GM23338 (cell line): ENCODE results near the gene ACSM2B. TPM values are rescaled to one million over a fixed set of nuclear protein-coding genes. Genes with fewer than 3 reads are reported as not detected.
"Not testable (repeated sequence)": the region's sequence is repeated elsewhere in the genome, so short reads cannot be mapped to it uniquely, and the experiment has no call there.

ENCODE experiments used
- ATAC-seq: fragments of 200-7000 bp; cut with Tn5 transposase; 3 replicates; pipeline ENCODE4 v1.9.1; 2020
- DNase-seq: peaks from one replicate; pipeline ENCODE4 v3.0.0-alpha.2; 2015; ENCODE audit warnings: low spot score
- H2AFZ ChIP-seq: fragments of 200-600 bp; sonication (generic); 2 replicates; pipeline ENCODE4 v1.8.0; 2016; ENCODE audit warnings: antibody characterized with exemption, mild to moderate bottlenecking, moderate library complexity
- H3F3A ChIP-seq: fragments of 200-600 bp; sonication (generic); replicated peaks from 2 replicates; pipeline ENCODE4 v1.8.0; 2017; ENCODE audit warnings: antibody characterized with exemption, mixed run types, low read depth
- H3K27ac ChIP-seq: fragments of 200-600 bp; sonication (generic); 2 replicates; pipeline ENCODE4 v1.6.1; 2016; ENCODE audit warnings: low read depth
- H3K27me3 ChIP-seq: fragments of 200-600 bp; sonication (generic); 2 replicates; pipeline ENCODE4 v1.8.0; 2016; ENCODE audit warnings: mild to moderate bottlenecking, mixed run types, moderate library complexity; ENCODE audit not compliant: insufficient read depth
- H3K36me3 ChIP-seq: fragments of 200-600 bp; sonication (generic); 2 replicates; pipeline ENCODE4 v1.8.0; 2016; ENCODE audit warnings: mild to moderate bottlenecking; ENCODE audit not compliant: insufficient read depth
- H3K4me1 ChIP-seq: fragments of 200-600 bp; sonication (generic); 2 replicates; pipeline ENCODE4 v1.8.0; 2016; ENCODE audit warnings: mild to moderate bottlenecking, moderate library complexity; ENCODE audit not compliant: insufficient read depth
- H3K4me2 ChIP-seq: fragments of 200-600 bp; sonication (generic); 2 replicates; pipeline ENCODE4 v1.7.1; 2017; ENCODE audit warnings: mixed run types
- H3K4me3 ChIP-seq: fragments of 200-600 bp; sonication (generic); 2 replicates; pipeline ENCODE4 v1.6.1; 2016; ENCODE audit warnings: mixed run types
- H3K79me2 ChIP-seq: fragments of 200-600 bp; sonication (generic); replicated peaks from 2 replicates; pipeline ENCODE4 v1.8.0; 2017; ENCODE audit warnings: mild to moderate bottlenecking; ENCODE audit not compliant: insufficient read depth
- H3K9me2 ChIP-seq: fragments of 200-600 bp; sonication (generic); 2 replicates; pipeline ENCODE4 v1.8.0; 2017; ENCODE audit not compliant: insufficient read depth
- H4K20me1 ChIP-seq: fragments of 200-600 bp; sonication (generic); replicated peaks from 2 replicates; pipeline ENCODE4 v1.8.0; 2017; ENCODE audit warnings: mild to moderate bottlenecking; ENCODE audit not compliant: insufficient read depth
- H3K27ac Mint-ChIP-seq: 2 replicates; pipeline ENCODE4 v1.8.0; 2020; ENCODE audit warnings: inconsistent platforms, mild to moderate bottlenecking, moderate library complexity, mixed read lengths
- H3K27me3 Mint-ChIP-seq: 3 replicates; pipeline ENCODE4 v1.8.0; 2022; ENCODE audit warnings: low read depth, mild to moderate bottlenecking, moderate library complexity, mixed read lengths, inconsistent platforms; ENCODE audit not compliant: insufficient read depth, poor library complexity
- H3K36me3 Mint-ChIP-seq: 3 replicates; pipeline ENCODE4 v1.8.0; 2021; ENCODE audit warnings: low read depth, mild to moderate bottlenecking, inconsistent platforms, moderate library complexity, mixed read lengths
- H3K4me1 Mint-ChIP-seq: 3 replicates; pipeline ENCODE4 v1.8.0; 2020; ENCODE audit warnings: mild to moderate bottlenecking, inconsistent platforms, mixed read lengths
- H3K4me3 Mint-ChIP-seq: 3 replicates; pipeline ENCODE4 v1.8.0; 2021; ENCODE audit warnings: moderate library complexity, mild to moderate bottlenecking, inconsistent platforms, mixed read lengths
- H3K9me3 Mint-ChIP-seq: 3 replicates; pipeline ENCODE4 v1.8.0; 2020; ENCODE audit warnings: moderate library complexity, mild to moderate bottlenecking, inconsistent platforms, mixed read lengths
- CREB1 ChIP-seq: fragments of 250-450 bp; sonication (Bioruptor Pico); IDR thresholded peaks from 2 replicates; pipeline ENCODE4 v1.5.0; 2020; ENCODE audit warnings: low read depth, mild to moderate bottlenecking, moderate library complexity
- EZH2phosphoT487 ChIP-seq: fragments of 200-600 bp; sonication (generic); IDR thresholded peaks from one replicate; pipeline ENCODE4 v1.8.1; 2018; ENCODE audit warnings: antibody characterized with exemption; ENCODE audit not compliant: unreplicated experiment
- JUNB ChIP-seq: IDR thresholded peaks from one replicate; pipeline ENCODE4 v1.6.1; 2016; ENCODE audit warnings: antibody characterized with exemption; ENCODE audit not compliant: unreplicated experiment
- POLR2AphosphoS5 ChIP-seq: IDR thresholded peaks from 2 replicates; pipeline ENCODE4 v1.6.1; 2016; ENCODE audit warnings: antibody characterized with exemption, low read depth
- STAT1 ChIP-seq: IDR thresholded peaks from one replicate; pipeline ENCODE4 v1.6.1; 2016; ENCODE audit warnings: antibody characterized with exemption; ENCODE audit not compliant: unreplicated experiment
- ZNF114 ChIP-seq: fragments of 250-450 bp; sonication (Bioruptor Pico); IDR thresholded peaks from 2 replicates; pipeline ENCODE4 v1.5.0; 2020; ENCODE audit warnings: mild to moderate bottlenecking, moderate library complexity
- ZNF331 ChIP-seq: fragments of 250-450 bp; sonication (Bioruptor Pico); IDR thresholded peaks from 2 replicates; pipeline ENCODE4 v1.5.0; 2020; ENCODE audit warnings: low read depth, mild to moderate bottlenecking, moderate library complexity
- ZNF462 ChIP-seq: fragments of 250-450 bp; sonication (Bioruptor Pico); IDR thresholded peaks from 2 replicates; pipeline ENCODE4 v1.5.0; 2020; ENCODE audit warnings: mild to moderate bottlenecking, moderate library complexity
- long read RNA-seq: library from polyadenylated mRNA; unstranded; transcript quantifications from one replicate; pipeline ENCODE4 v2.0.0, GENCODE V29; 2020; ENCODE audit not compliant: unreplicated experiment
- polyA plus RNA-seq: library from polyadenylated mRNA; unstranded; fragments of >200 nt; fragmentation: Nextera tagmentation; extraction: Ambion mirVana; gene quantifications from 2 replicates; pipeline ENCODE4 v1.2.1, GENCODE V29; 2016
- total RNA-seq: library from RNA; depleted of rRNA; stranded (reverse); fragments of >200 nt; shearing (Covaris generic); gene quantifications from 2 replicates; pipeline ENCODE4 v1.2.3, GENCODE V29; 2014; rRNA removed
- TF ChIP-seq, protein P1 (sequence below): IDR thresholded peaks from one replicate; pipeline ENCODE4 v1.6.1; 2018; ENCODE audit warnings: antibody characterized with exemption; ENCODE audit not compliant: unreplicated experiment

ACSM2B gene, protein sequence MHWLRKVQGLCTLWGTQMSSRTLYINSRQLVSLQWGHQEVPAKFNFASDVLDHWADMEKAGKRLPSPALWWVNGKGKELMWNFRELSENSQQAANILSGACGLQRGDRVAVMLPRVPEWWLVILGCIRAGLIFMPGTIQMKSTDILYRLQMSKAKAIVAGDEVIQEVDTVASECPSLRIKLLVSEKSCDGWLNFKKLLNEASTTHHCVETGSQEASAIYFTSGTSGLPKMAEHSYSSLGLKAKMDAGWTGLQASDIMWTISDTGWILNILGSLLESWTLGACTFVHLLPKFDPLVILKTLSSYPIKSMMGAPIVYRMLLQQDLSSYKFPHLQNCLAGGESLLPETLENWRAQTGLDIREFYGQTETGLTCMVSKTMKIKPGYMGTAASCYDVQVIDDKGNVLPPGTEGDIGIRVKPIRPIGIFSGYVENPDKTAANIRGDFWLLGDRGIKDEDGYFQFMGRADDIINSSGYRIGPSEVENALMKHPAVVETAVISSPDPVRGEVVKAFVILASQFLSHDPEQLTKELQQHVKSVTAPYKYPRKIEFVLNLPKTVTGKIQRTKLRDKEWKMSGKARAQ
- not detected in 2 replicates for total RNA-seq
- polyA plus RNA-seq, result not detected in 2 replicates
- long read RNA-seq, result 0 reads

- H2AFZ ChIP-seq, H3K4me1 Mint-ChIP-seq, H3K9me3 Mint-ChIP-seq, H3K27me3 ChIP-seq, H3K4me2 ChIP-seq, H3K27ac Mint-ChIP-seq, H4K20me1 ChIP-seq, H3K9me2 ChIP-seq, H3K4me1 ChIP-seq, ATAC-seq, H3F3A ChIP-seq, H3K4me3 Mint-ChIP-seq, H3K79me2 ChIP-seq, H3K4me3 ChIP-seq, H3K36me3 ChIP-seq, H3K27me3 Mint-ChIP-seq, H3K27ac ChIP-seq, DNase-seq, H3K36me3 Mint-ChIP-seq: not testable (repeated sequence)
These were observed at the start of gene ACSM2B for GRCh38 chr16:20576145-20576544. Gene ACSM2B, minus strand, starts transcription at chr16:20576367. Its CDS starts 11,522 bp downstream, at chr16:20564845.

DNA sequence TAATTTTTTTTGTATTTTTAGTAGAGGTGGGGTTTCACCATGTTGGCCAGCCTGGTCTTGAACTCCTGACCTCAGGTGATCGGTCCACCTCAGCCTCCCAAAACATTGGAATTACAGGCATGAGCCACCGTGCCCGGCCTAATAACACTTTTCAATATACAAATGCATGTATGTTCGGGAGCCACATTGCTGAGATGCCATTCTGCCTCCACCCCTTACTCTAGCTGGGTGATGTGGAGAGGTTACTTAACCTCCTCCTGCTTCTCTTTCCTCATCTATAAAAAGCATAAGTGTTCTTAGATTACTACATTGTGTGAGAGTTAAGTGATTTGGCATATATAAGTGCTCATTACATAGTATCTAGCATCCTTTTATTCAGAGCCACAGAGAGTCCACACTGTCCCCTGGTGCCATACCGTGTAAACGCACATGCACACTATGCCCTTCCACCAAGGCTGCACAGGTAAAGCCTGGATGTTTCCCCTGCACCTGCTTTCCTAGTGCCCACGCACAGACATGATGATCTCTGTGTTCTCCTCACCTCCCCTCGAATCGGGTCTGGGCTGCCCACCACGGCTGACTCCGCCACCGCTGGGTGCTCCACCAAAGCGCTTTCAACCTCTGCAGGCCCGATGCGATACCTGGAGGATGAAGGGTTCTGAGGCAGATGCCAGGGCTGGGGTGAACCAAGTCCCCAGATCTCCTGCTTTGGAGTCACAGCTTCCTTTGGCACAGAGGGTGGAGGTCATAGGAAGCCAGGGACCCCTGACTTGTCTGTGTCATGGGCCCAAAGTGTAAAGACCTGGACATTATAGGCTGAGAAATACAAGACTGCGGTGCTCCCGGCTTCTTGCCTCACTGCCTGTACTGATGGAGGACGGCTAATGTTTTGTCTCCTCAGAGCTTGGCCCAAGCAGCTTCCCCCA lies 49.0 kb upstream of the ACSM2B start:
- DNase-seq, result no peak
- H3K4me3 Mint-ChIP-seq, result no peak overlapping the region
- Histone ChIP-seq H4K20me1 (no peaks in the 10 kb centered on the region), H3K4me2 (no peak overlapping the region), H3K4me3 (no peak overlapping the region), H3K27ac (no peak overlapping the region), H3K4me1 (no peaks in the 10 kb centered on the region), H3K36me3 (no peaks in the 10 kb centered on the region), H3K9me2 (0 out of 2 replicates have a peak, but pooled peaks cover 8% of the 10 kb centered on the region), H2AFZ (no peak overlapping the region), H3F3A (no peaks in the 10 kb centered on the region), H3K79me2 (no peaks in the 10 kb centered on the region), H3K27me3 (no peaks in the 10 kb centered on the region)
- ATAC-seq, result no peak
- H3K27ac Mint-ChIP-seq, result no peak overlapping the region
- peaks cover 2% of the 10 kb centered on the region for H3K27me3 Mint-ChIP-seq
- peaks cover 5% of the 10 kb centered on the region for H3K4me1 Mint-ChIP-seq
- H3K36me3 Mint-ChIP-seq, result no peaks in the 10 kb centered on the region; the same call in 2 of the 3 replicates
- H3K9me3 Mint-ChIP-seq, result no peaks in the 10 kb centered on the region
- TF ChIP-seq STAT1, result no peak
- TF ChIP-seq ZNF331 (CRISPR knock-in tag), result no peak
- TF ChIP-seq ZNF114 (CRISPR knock-in tag), result no peak
- no peak for TF ChIP-seq JUNB
- no peak for TF ChIP-seq CREB1 (CRISPR knock-in tag)
- no peak for TF ChIP-seq POLR2AphosphoS5
- TF ChIP-seq ZNF462 (CRISPR knock-in tag), result no peak
- no peak for TF ChIP-seq EZH2phosphoT487
- TF ChIP-seq, protein P1, sequence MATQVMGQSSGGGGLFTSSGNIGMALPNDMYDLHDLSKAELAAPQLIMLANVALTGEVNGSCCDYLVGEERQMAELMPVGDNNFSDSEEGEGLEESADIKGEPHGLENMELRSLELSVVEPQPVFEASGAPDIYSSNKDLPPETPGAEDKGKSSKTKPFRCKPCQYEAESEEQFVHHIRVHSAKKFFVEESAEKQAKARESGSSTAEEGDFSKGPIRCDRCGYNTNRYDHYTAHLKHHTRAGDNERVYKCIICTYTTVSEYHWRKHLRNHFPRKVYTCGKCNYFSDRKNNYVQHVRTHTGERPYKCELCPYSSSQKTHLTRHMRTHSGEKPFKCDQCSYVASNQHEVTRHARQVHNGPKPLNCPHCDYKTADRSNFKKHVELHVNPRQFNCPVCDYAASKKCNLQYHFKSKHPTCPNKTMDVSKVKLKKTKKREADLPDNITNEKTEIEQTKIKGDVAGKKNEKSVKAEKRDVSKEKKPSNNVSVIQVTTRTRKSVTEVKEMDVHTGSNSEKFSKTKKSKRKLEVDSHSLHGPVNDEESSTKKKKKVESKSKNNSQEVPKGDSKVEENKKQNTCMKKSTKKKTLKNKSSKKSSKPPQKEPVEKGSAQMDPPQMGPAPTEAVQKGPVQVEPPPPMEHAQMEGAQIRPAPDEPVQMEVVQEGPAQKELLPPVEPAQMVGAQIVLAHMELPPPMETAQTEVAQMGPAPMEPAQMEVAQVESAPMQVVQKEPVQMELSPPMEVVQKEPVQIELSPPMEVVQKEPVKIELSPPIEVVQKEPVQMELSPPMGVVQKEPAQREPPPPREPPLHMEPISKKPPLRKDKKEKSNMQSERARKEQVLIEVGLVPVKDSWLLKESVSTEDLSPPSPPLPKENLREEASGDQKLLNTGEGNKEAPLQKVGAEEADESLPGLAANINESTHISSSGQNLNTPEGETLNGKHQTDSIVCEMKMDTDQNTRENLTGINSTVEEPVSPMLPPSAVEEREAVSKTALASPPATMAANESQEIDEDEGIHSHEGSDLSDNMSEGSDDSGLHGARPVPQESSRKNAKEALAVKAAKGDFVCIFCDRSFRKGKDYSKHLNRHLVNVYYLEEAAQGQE, result no peak
